ENCODE measurements around the gene OR5B21.

The OR5B21 gene

DNA sequence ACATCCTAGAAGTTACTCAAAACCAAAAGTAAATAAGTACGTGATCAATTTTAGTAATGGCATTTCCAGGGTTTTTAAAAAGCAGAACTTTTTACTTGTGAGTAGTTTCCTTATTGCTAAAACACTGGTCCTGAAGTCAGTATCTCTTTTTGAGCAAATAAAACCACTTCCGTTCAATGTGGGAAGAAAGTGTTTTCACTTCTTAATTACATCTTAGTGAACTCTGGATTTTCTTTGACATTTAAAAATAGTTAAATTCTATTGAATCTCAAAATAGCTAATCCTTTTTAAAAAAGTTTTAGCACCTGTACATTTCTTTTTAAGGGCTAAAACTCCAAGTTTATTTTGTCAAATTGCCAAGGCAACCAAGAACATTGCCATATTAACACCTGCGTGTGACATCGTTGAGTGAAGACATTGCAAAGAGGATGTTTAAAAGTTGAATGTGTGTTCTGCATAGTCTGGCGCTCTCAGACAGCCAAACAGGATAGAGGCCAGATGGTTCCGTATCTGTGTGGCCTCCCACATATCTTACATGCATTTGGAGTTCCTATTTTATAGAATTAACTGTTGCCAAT is 17.2 kb upstream of the OR5B21 start:
- no peak for DNase-seq (ENCODE audit: low read depth)
- TF ChIP-seq, protein P1, sequence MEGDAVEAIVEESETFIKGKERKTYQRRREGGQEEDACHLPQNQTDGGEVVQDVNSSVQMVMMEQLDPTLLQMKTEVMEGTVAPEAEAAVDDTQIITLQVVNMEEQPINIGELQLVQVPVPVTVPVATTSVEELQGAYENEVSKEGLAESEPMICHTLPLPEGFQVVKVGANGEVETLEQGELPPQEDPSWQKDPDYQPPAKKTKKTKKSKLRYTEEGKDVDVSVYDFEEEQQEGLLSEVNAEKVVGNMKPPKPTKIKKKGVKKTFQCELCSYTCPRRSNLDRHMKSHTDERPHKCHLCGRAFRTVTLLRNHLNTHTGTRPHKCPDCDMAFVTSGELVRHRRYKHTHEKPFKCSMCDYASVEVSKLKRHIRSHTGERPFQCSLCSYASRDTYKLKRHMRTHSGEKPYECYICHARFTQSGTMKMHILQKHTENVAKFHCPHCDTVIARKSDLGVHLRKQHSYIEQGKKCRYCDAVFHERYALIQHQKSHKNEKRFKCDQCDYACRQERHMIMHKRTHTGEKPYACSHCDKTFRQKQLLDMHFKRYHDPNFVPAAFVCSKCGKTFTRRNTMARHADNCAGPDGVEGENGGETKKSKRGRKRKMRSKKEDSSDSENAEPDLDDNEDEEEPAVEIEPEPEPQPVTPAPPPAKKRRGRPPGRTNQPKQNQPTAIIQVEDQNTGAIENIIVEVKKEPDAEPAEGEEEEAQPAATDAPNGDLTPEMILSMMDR (conservative IDR thresholded peaks at IDR 0.05; ENCODE audit: low read depth, low read length), result no peak
- no peak overlapping the region for H3K4me3 ChIP-seq (ENCODE audit: low read length)

DNA sequence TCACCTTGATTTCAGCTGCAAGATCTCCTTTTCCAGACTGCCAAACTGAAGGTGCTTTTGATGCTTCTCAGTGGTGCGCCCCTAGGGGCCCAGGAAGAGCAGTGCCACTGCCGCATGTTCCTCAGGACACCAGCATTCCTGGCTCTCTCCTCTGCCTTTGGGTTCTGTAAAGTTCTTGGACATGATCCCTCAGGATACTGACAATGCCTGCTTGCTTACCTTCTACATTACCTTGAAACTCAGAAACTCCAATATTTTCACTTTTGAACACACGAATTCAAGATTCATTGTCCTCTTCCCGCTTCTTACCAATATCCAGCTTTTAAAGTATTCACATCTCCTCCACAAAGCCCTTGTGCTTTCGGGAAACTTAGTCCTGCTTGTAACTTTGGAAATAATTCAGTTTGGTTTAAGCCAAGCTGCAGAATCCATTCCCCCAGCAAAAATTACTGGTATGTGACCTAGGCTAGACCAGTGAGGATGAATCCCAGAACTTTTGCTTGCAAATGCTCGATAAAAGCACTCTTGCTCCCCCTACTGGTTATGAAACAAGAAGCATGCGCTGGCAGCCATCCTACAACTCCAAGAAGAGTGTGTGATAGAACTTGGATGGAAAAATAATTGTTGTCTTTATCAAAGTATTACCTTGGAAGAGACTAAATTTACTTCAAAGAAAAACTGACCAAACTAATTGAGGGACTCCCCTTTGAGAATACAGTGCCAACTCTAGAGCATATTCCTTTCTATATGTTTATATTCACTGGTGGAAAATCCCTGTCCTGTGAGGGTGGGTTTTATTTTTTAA is 16.5 kb upstream of the OR5B21 start:
- DNase-seq (ENCODE audit: low read depth), result peak; percentile 51
- H3K4me3 ChIP-seq (ENCODE audit: low read length), result no peak overlapping the region
- TF ChIP-seq, protein P1 (conservative IDR thresholded peaks at IDR 0.05; ENCODE audit: low read depth, low read length), result peak; percentile 99

DNA sequence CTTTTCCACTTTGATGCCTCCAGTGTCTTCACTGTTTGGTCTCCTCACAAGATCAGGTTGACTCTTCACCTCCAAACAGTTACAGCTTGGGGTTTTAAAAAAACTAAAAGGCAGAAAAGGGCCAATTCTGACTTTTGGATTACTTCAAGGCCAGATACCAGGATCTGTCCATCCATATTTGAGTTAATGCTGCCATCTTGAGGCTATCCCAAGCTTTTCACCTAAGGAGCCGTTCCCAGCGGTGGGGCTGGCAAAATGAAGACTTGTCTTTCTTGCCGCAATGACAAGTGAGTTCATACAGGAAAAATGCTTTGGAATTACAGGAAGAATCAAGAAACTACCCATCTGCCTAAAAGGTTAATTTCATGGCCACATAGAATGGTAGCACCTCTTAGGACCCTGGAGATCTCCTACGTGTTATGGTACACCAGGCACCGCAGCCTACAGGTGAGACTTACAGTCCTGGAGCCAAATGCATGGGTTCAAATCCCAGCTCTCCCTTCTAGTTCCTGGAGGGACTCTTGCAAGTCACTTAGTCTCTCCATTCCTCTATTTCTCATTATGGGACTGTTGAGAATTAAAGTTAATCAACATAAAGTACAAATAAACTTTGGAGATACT is 6.0 kb upstream of the OR5B21 start:
- H3K4me3 ChIP-seq (ENCODE audit: low read length), result no peak overlapping the region
- peak; percentile 17 for DNase-seq (ENCODE audit: low read depth)
- TF ChIP-seq, protein P1 (conservative IDR thresholded peaks at IDR 0.05; ENCODE audit: low read depth, low read length), result peak; percentile 73

DNA sequence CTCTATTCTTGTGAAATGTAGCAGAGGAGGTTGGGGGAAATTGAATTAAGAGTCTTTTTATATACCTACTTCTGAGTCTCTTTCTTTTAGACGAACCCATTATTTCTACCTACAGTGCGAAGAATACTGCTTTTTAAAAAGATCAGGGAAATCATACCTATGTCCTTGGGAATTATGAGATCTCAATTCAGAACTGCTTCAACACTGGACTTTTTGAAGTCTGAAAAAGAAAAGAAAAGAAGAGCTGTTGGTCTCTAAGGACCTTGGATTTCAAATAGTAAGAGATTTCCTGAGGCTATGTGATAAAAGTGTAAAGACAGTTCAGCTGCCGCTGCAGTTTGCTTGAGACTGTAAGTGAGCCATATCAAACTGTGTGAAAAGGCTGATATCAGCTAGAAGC is 3.7 kb upstream of the OR5B21 start:
- TF ChIP-seq, protein P1 (conservative IDR thresholded peaks at IDR 0.05; ENCODE audit: low read depth, low read length), result no peak
- H3K4me3 ChIP-seq (ENCODE audit: low read length), result no peak overlapping the region
- no peak for DNase-seq (ENCODE audit: low read depth)

DNA sequence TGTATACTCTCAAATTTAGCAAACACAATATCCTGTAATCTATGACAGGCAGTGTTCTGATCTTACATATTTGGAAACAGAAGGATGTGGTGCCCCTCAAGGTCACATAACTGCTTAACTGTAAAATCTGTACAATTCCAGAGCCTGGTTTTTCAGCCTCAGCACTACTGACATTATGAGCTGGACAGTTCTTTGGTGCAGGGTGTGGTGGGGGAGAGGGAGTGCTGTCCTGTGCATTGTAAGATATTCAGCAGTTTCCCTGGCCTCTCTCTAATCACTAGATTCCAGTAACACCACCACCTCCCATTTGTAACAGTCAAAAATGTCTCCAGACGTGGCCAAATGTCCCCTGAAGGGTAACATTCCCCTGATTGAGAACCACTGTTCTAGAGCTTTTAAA is 1.8 kb upstream of the OR5B21 start:
- H3K4me3 ChIP-seq (ENCODE audit: low read length), result no peak overlapping the region
- TF ChIP-seq, protein P1 (conservative IDR thresholded peaks at IDR 0.05; ENCODE audit: low read depth, low read length), result no peak
- no peak for DNase-seq (ENCODE audit: low read depth)

DNA sequence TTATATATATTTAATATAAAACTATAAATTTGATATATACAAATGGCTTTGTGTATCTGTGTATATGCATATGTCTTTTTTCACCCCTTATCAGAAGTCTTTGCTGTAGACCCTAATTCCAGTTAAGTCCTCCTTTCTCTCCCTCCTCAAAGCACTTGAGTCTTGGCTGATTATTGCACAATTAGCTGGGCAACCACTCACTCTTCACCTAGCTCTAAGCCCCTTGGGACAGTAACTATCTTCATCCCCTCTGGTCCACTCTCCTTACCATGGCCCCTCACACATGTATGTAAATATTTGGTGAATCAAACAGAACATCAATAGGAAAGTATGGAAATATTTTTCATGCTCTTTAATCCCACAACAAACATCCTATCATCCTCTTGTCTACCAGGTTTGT is 909 bp upstream of the OR5B21 start:
- no peak for DNase-seq (ENCODE audit: low read depth)
- TF ChIP-seq, protein P1 (conservative IDR thresholded peaks at IDR 0.05; ENCODE audit: low read depth, low read length), result no peak
- H3K4me3 ChIP-seq (ENCODE audit: low read length), result no peak overlapping the region
